HG02588 (cell line): ENCODE data around the gene SLC25A19.

Experiments
- ATAC-seq: cut with Tn5 transposase; IDR thresholded peaks from one replicate; pipeline ENCODE4 v1.9.1; 2021; ENCODE audit warnings: mild to moderate bottlenecking, moderate library complexity; ENCODE audit not compliant: unreplicated experiment

Gene SLC25A19

GRCh38 chr17:75244133-75244866 is 44.9 kb downstream of the SLC25A19 start:
- ATAC-seq = no peak

- no peak for ATAC-seq
These were observed 46.7 kb downstream of the SLC25A19 start for GRCh38 chr17:75242461-75243042.

GRCh38 chr17:75241996-75242460 is 47.2 kb downstream of the SLC25A19 start:
- no peak for ATAC-seq

GRCh38 chr17:75241502-75241901 is 47.7 kb downstream of the SLC25A19 start:
- ATAC-seq = no peak

- ATAC-seq = no peak
These were observed 48.1 kb downstream of the SLC25A19 start for GRCh38 chr17:75241143-75241430.

- no peak for ATAC-seq
These were observed 48.7 kb downstream of the SLC25A19 start for GRCh38 chr17:75240394-75241142.

GRCh38 chr17:75239778-75240393 is 49.3 kb downstream of the SLC25A19 start:
- ATAC-seq = no peak

GRCh38 chr17:75239214-75239613 is 50.0 kb downstream of the SLC25A19 start:
- ATAC-seq = no peak

- ATAC-seq = no peak
These were observed 50.5 kb downstream of the SLC25A19 start for GRCh38 chr17:75238684-75239191.

- ATAC-seq = no peak
These were observed 51.1 kb downstream of the SLC25A19 start for GRCh38 chr17:75238020-75238580.

GRCh38 chr17:75237100-75238014 is 51.9 kb downstream of the SLC25A19 start:
- no peak for ATAC-seq

- no peak for ATAC-seq
These were observed 56.4 kb downstream of the SLC25A19 start for GRCh38 chr17:75232786-75233185.

GRCh38 chr17:75231741-75232464 is 57.3 kb downstream of the SLC25A19 start:
- ATAC-seq = no peak

- no peak for ATAC-seq
These were observed 58.2 kb downstream of the SLC25A19 start for GRCh38 chr17:75231071-75231470.

GRCh38 chr17:75228847-75229246 is 60.4 kb downstream of the SLC25A19 start:
- ATAC-seq = no peak

- ATAC-seq = no peak
These were observed 60.9 kb downstream of the SLC25A19 start for GRCh38 chr17:75228305-75228704.

GRCh38 chr17:75227729-75228128 is 61.5 kb downstream of the SLC25A19 start:
- ATAC-seq = no peak

GRCh38 chr17:75225016-75225415 is 64.2 kb downstream of the SLC25A19 start:
- no peak for ATAC-seq
